Panc1 (cell line): ENCODE results near the gene PAGR1. TPM values are rescaled to one million over a fixed set of nuclear protein-coding genes. Genes with fewer than 3 reads are reported as not detected.

Source experiments
- ATAC-seq: fragments of 200-7000 bp; cut with Tn5 transposase; 2 replicates; pipeline ENCODE4 v1.9.1; 2020; ENCODE audit warnings: mild to moderate bottlenecking, moderate library complexity
- BruUV-seq: library from RNA; stranded (reverse); fragments of 400-500 nt; replicated peaks from 2 replicates; lab custom pipeline; 2021; lab: Mats Ljungman, UMichigan
- CTCF ChIA-PET: fragments of 300-600 bp; sonication (Branson Sonifier 250); formaldehyde crosslinking; loops from one replicate; lab custom pipeline; 2022; ENCODE audit warnings: antibody characterized with exemption; lab: Charles Lee
- POLR2A ChIA-PET: fragments of 300-600 bp; sonication (Branson Sonifier 250); formaldehyde crosslinking; loops from one replicate; lab custom pipeline; 2022; ENCODE audit warnings: antibody characterized with exemption; lab: Charles Lee
- DNase-seq: peaks from one replicate; pipeline ENCODE4 v3.0.0-alpha.2; 2010; ENCODE audit warnings: low read depth, low spot score
- H3K27ac ChIP-seq: 2 replicates; pipeline ENCODE4 v1.5.1; 2011; ENCODE audit warnings: mild to moderate bottlenecking, low read length, inconsistent platforms
- H3K27me3 ChIP-seq: fragments of 200-500 bp; sonication (Bioruptor generic); 2 replicates; pipeline ENCODE4 v1.6.0; 2014; ENCODE audit warnings: low read length, inconsistent platforms; ENCODE audit not compliant: control insufficient read depth, insufficient read depth
- H3K36me3 ChIP-seq: fragments of 200-500 bp; sonication (Bioruptor generic); 2 replicates; pipeline ENCODE4 v1.5.1; 2014; ENCODE audit warnings: inconsistent platforms, mild to moderate bottlenecking, low read length, moderate library complexity; ENCODE audit not compliant: control insufficient read depth, insufficient read depth
- H3K4me1 ChIP-seq: 2 replicates; pipeline ENCODE4 v1.5.1; 2011; ENCODE audit warnings: inconsistent platforms, mild to moderate bottlenecking, low read length, moderate library complexity; ENCODE audit not compliant: control insufficient read depth, insufficient read depth
- H3K4me3 ChIP-seq, 2 experiments: 2 replicates each; pipeline ENCODE4 v1.5.1; 2011 to 2012; ENCODE audit warnings: low read depth in 2 of 2, low read length in 2 of 2, mild to moderate bottlenecking in 2 of 2, inconsistent platforms in 1 of 2, moderate library complexity in 1 of 2
- H3K9me3 ChIP-seq: fragments of 200-500 bp; sonication (Bioruptor generic); 2 replicates; pipeline ENCODE4 v1.5.1; 2014; ENCODE audit warnings: low read depth, mild to moderate bottlenecking, inconsistent platforms, low read length, moderate library complexity; ENCODE audit not compliant: control insufficient read depth, insufficient read depth
- POLR2AphosphoS5 ChIP-seq: IDR thresholded peaks from 2 replicates; pipeline ENCODE4 v1.6.1; 2012; ENCODE audit warnings: mild to moderate bottlenecking, low read depth, low read length, moderate library complexity
- SIN3A ChIP-seq: IDR thresholded peaks from 2 replicates; pipeline ENCODE4 v1.6.1; 2012; ENCODE audit warnings: low read depth, mild to moderate bottlenecking, low read length, moderate library complexity, borderline replicate concordance; ENCODE audit not compliant: insufficient read depth
- TCF7L2 ChIP-seq: IDR thresholded peaks from 2 replicates; pipeline ENCODE4 v1.6.1; 2011; ENCODE audit warnings: mild to moderate bottlenecking, low read depth, low read length, inconsistent platforms
- in situ Hi-C: cut with HindIII; loops from 2 replicates; pipeline ENCODE4 v1.10.0; 2016; ENCODE audit warnings: low sequenced_read_pairs, low pct_unique_long_range_greater_than_20kb
- intact Hi-C: fragments of 100-400 bp; cut with micrococcal nuclease; formaldehyde crosslinking; loops from one replicate; pipeline ENCODE4 v1.10.0; 2022; ENCODE audit not compliant: unreplicated experiment
- total RNA-seq: library from RNA; stranded (reverse); gene quantifications from one replicate; pipeline ENCODE4 v1.2.1, GENCODE V29; 2021; ENCODE audit not compliant: unreplicated experiment
- TF ChIP-seq, protein P1 (sequence below), 2 experiments: IDR thresholded peaks; 2 replicates each; pipeline ENCODE4 v1.6.1; 2011 to 2012; ENCODE audit warnings: low read depth in 2 of 2, control low read depth in 1 of 2, low read length in 1 of 2, mild to moderate bottlenecking in 1 of 2, moderate library complexity in 1 of 2; ENCODE audit not compliant: insufficient read depth in 1 of 2
- TF ChIP-seq, protein P2 (sequence below): fragments of 450-650 bp; IDR thresholded peaks from 2 replicates; pipeline ENCODE4 v1.5.1; 2017; ENCODE audit warnings: mild to moderate bottlenecking

Gene PAGR1
- total RNA-seq, 1 experiment from 2014 or later: 42.5 TPM

DNA sequence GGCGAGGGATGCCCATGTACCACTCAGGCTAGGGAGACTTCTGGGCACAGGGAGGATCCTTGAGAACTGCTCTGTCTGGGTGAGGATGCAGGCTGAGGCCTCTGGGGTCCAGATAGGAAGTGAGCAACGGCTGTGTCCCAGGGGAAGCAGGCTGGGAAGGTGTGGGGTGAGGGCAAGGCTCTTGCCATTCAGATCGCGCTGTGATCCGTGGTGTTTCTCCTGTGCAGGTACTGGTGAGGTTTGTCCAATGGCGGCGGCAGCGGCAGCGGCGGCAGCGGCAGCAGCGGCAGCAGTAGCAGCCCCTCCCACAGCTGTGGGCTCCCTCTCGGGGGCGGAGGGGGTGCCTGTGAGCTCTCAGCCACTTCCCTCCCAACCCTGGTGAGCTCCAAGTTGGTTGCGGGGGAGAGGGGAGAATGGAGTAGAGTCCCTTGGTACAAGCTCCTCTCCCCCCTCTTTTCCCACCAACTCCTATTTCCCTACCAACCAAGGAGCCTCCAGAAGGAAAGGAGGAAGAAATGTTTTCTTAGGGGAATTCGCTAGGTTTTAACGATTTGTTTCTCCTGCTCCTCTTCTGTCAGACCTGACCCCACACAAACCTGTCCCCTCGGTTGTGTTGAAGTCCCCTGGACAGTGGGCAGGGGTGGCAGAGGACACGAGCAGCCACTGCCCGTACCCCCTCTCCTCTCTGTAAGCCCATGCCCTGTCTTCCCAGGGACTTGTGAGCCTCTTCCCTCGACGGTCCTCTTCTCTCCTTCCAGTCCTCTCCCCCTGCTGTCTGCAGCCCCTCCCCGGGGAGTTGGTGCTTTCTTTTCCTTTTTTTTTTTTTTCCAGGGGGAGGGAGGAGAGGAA is 5.9 kb upstream of the PAGR1 start:
- ChIA-PET CTCF (interaction anchor here (0.6 kb wide), 1 partner anchor 19 kb away, joined by 8 read pairs; no protein-coding TSS in a partner anchor), POLR2A (no interaction called here)
- Histone ChIP-seq H3K4me1 (peaks cover 34% of the 10 kb centered on the region), H3K4me3 (peak overlapping the region; percentile 83 to 89), H3K27ac (peak overlapping the region; percentile 83), H3K27me3 (no peaks in the 10 kb centered on the region), H3K9me3 (no peaks in the 10 kb centered on the region), H3K36me3 (peaks cover 7% of the 10 kb centered on the region; the same call in 1 of the 2 replicates)
- no peak for ATAC-seq
- in situ Hi-C loops: no loop called here
- no peak for DNase-seq
- TF ChIP-seq, protein P1, sequence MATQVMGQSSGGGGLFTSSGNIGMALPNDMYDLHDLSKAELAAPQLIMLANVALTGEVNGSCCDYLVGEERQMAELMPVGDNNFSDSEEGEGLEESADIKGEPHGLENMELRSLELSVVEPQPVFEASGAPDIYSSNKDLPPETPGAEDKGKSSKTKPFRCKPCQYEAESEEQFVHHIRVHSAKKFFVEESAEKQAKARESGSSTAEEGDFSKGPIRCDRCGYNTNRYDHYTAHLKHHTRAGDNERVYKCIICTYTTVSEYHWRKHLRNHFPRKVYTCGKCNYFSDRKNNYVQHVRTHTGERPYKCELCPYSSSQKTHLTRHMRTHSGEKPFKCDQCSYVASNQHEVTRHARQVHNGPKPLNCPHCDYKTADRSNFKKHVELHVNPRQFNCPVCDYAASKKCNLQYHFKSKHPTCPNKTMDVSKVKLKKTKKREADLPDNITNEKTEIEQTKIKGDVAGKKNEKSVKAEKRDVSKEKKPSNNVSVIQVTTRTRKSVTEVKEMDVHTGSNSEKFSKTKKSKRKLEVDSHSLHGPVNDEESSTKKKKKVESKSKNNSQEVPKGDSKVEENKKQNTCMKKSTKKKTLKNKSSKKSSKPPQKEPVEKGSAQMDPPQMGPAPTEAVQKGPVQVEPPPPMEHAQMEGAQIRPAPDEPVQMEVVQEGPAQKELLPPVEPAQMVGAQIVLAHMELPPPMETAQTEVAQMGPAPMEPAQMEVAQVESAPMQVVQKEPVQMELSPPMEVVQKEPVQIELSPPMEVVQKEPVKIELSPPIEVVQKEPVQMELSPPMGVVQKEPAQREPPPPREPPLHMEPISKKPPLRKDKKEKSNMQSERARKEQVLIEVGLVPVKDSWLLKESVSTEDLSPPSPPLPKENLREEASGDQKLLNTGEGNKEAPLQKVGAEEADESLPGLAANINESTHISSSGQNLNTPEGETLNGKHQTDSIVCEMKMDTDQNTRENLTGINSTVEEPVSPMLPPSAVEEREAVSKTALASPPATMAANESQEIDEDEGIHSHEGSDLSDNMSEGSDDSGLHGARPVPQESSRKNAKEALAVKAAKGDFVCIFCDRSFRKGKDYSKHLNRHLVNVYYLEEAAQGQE (IDR thresholded peaks at IDR 0.05; ENCODE audit: insufficient read depth in 1 of 2, low read depth in 2 of 2, low read length in 1 of 2): no peak
- TF ChIP-seq POLR2AphosphoS5: peak; percentile 68
- BruUV-seq: no TSS peak
- intact Hi-C loops: loop anchor here (10.0 kb wide), 1 partner anchor 115 kb away; no protein-coding TSS in a partner anchor

DNA sequence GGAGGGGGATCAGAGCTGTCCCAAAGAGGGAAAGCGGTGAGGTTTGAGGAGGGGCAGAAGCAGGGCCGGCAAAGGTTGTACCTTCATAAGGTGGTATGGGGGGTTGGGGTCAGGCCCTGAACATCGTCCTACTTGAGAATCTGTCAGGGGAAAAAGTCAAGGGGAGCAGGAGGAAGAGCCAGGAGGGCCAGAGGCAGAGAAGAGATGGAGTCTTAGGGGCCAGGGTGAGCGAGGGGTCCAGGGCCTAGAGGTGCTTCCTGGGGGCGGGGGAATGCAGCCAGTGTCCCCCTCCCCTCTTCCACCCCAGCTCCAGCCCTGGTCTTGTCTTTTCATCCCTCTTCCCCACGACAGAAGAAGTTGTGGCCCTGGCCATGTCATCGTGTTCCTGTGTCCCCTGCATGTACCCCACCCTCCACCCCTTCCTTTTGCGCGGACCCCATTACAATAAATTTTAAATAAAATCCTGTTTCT is 5.2 kb upstream of the PAGR1 start:
- in situ Hi-C loops: no loop called here
- POLR2A ChIA-PET: no interaction called here
- peak overlapping the region; percentile 83 to 89 for H3K4me3 ChIP-seq

More for the DNA sequence above, 5.2 kb upstream of the PAGR1 start:
- Histone ChIP-seq H3K27ac (peak overlapping the region; percentile 83), H3K27me3 (no peaks in the 10 kb centered on the region), H3K36me3 (peaks cover 5% of the 10 kb centered on the region; the same call in 1 of the 2 replicates), H3K4me1 (peaks cover 36% of the 10 kb centered on the region), H3K9me3 (no peaks in the 10 kb centered on the region)
- CTCF ChIA-PET: interaction anchor here (0.6 kb wide), 1 partner anchor 18 kb away, joined by 8 read pairs; no protein-coding TSS in a partner anchor
- intact Hi-C loops: loop anchor here (10.0 kb wide), 1 partner anchor 116 kb away; no protein-coding TSS in a partner anchor
- ATAC-seq (no peak), DNase-seq (no peak)
- TF ChIP-seq TCF7L2: no peak
- no peak for TF ChIP-seq SIN3A
- TF ChIP-seq POLR2AphosphoS5: no peak
- TF ChIP-seq, protein P1 (IDR thresholded peaks at IDR 0.05; ENCODE audit: insufficient read depth in 1 of 2, low read depth in 2 of 2, low read length in 1 of 2): no peak
- TF ChIP-seq, protein P2, sequence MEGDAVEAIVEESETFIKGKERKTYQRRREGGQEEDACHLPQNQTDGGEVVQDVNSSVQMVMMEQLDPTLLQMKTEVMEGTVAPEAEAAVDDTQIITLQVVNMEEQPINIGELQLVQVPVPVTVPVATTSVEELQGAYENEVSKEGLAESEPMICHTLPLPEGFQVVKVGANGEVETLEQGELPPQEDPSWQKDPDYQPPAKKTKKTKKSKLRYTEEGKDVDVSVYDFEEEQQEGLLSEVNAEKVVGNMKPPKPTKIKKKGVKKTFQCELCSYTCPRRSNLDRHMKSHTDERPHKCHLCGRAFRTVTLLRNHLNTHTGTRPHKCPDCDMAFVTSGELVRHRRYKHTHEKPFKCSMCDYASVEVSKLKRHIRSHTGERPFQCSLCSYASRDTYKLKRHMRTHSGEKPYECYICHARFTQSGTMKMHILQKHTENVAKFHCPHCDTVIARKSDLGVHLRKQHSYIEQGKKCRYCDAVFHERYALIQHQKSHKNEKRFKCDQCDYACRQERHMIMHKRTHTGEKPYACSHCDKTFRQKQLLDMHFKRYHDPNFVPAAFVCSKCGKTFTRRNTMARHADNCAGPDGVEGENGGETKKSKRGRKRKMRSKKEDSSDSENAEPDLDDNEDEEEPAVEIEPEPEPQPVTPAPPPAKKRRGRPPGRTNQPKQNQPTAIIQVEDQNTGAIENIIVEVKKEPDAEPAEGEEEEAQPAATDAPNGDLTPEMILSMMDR: no peak
- TSS peak; percentile 96 for BruUV-seq
